K562 (cell line): ENCODE data around the gene TMPRSS5. TPM values are rescaled to one million over a fixed set of nuclear protein-coding genes. Genes with fewer than 3 reads are reported as not detected.

Experiments
- ATF6 ChIP-seq: sonication (generic); formaldehyde crosslinking; IDR thresholded peaks from 2 replicates; pipeline ENCODE4 v1.4.0; 2020; ENCODE audit warnings: mild to moderate bottlenecking, missing genetic modification reagents
- E2F4 ChIP-seq: sonication (generic); formaldehyde crosslinking; IDR thresholded peaks from 2 replicates; pipeline ENCODE4 v1.8.0; 2022; ENCODE audit warnings: mild to moderate bottlenecking, low read depth, missing genetic modification reagents
- LARP7 ChIP-seq: fragments of 450-650 bp; IDR thresholded peaks from 2 replicates; pipeline ENCODE4 v1.6.1; 2016
- MAX ChIP-seq: sonication (generic); formaldehyde crosslinking; IDR thresholded peaks from 2 replicates; pipeline ENCODE4 v1.9.0; 2022; ENCODE audit warnings: mild to moderate bottlenecking, missing genetic modification reagents
- MXD1 ChIP-seq: fragments of 250-450 bp; sonication (Bioruptor Pico); IDR thresholded peaks from 2 replicates; pipeline ENCODE4 v1.8.0; 2021; ENCODE audit warnings: borderline replicate concordance, mild to moderate bottlenecking, moderate library complexity; ENCODE audit not compliant: poor library complexity, severe bottlenecking
- NRF1 ChIP-seq, 2 experiments: fragments of 450-650 bp; IDR thresholded peaks in 1 of 2; conservative IDR thresholded peaks in 1 of 2; 2 replicates each; pipeline ENCODE4 v1.6.1; 2014; ENCODE audit warnings: mild to moderate bottlenecking in 2 of 2
- PHB ChIP-seq: fragments of 250-450 bp; sonication (Bioruptor Pico); IDR thresholded peaks from 2 replicates; pipeline ENCODE4 v1.5.0; 2021
- POLR2B ChIP-seq: fragments of 450-650 bp; IDR thresholded peaks from 2 replicates; pipeline ENCODE4 v1.6.1; 2018; ENCODE audit warnings: low read depth; ENCODE audit not compliant: partially characterized antibody
- POLR3G ChIP-seq: IDR thresholded peaks from 2 replicates; pipeline ENCODE4 v1.6.1; 2011; ENCODE audit not compliant: insufficient read length, insufficient replicate concordance; ENCODE audit errors: extremely low read depth
- SMAD4 ChIP-seq: fragments of 250-450 bp; sonication (Bioruptor Pico); conservative IDR thresholded peaks from 2 replicates; pipeline ENCODE4 v1.8.0; 2021; ENCODE audit warnings: inconsistent platforms, mild to moderate bottlenecking, moderate library complexity
- TEAD1 ChIP-seq, 2 experiments: fragments of 450-650 bp in 1 of 2; sonication (generic) in 1 of 2; formaldehyde crosslinking; IDR thresholded peaks; 2 replicates each; pipeline versions ENCODE4 v1.4.0 to v1.8.0; 2020 to 2022; ENCODE audit warnings: mild to moderate bottlenecking in 2 of 2, missing genetic modification reagents in 1 of 2
- TFE3 ChIP-seq: fragments of 450-650 bp; formaldehyde crosslinking; IDR thresholded peaks from 2 replicates; pipeline ENCODE4 v1.4.0; 2020; ENCODE audit warnings: mild to moderate bottlenecking, mixed read lengths
- THAP12 ChIP-seq: fragments of 250-450 bp; sonication (Bioruptor Pico); IDR thresholded peaks from 2 replicates; pipeline ENCODE4 v1.9.0; 2021; ENCODE audit warnings: mild to moderate bottlenecking, inconsistent platforms
- THAP7 ChIP-seq: fragments of 250-450 bp; sonication (Bioruptor Pico); IDR thresholded peaks from 2 replicates; pipeline ENCODE4 v1.5.0; 2021
- ZNF253 ChIP-seq: fragments of 250-450 bp; sonication (Bioruptor Pico); conservative IDR thresholded peaks from 2 replicates; pipeline ENCODE4 v1.6.1; 2021; ENCODE audit warnings: mild to moderate bottlenecking
- ZNF354B ChIP-seq: fragments of 250-450 bp; sonication (Bioruptor Pico); IDR thresholded peaks from 2 replicates; pipeline ENCODE4 v1.4.0; 2020
- polyA plus RNA-seq, 8 experiments: library from polyadenylated mRNA; depleted of rRNA in 4 of 8; stranded (reverse) in 5 of 8; unstranded in 3 of 8; fragments of >200 nt; fragmentation: Nextera tagmentation in 2 of 8; fragmentation: Illumina TruSeq in 1 of 8; extraction: Ambion mirVana in 2 of 8; extraction: Trizol in 1 of 8; gene quantifications; 2 replicates each; pipeline versions ENCODE4 v1.2.1 to v1.2.3, GENCODE V29; 2011 to 2014; ENCODE audit warnings: inconsistent platforms in 1 of 8, missing spikeins in 1 of 8
- total RNA-seq, 7 experiments: library from RNA; depleted of rRNA in 6 of 7; stranded (reverse); fragments of >200 nt in 6 of 7; fragmentation: Illumina TruSeq in 2 of 7; extraction: Trizol in 2 of 7; gene quantifications; 2 replicates each; pipeline versions ENCODE4 v1.2.1 to v1.2.3, GENCODE V29; 2011 to 2021; ENCODE audit warnings: low replicate concordance in 1 of 7

TMPRSS5 gene
- total and polyA plus RNA-seq, 9 of the 15 experiments (the other 6 are each of a cell fraction or from before 2014, with no cell fraction given), result 0.07 to 0.49 (median 0.17) TPM; not detected in 1

GRCh38 chr11:113690619-113691569 is 15.2 kb downstream of the TMPRSS5 start (continued):
- TF ChIP-seq MXD1 (CRISPR knock-in tag) (no peak), THAP7 (CRISPR knock-in tag) (no peak), ATF6 (0 out of 2 replicates have a peak, but pooled peaks have one; percentile 35), MAX (CRISPR knock-in tag) (peak; percentile 96), NRF1 (conservative IDR thresholded peaks at IDR 0.05 in 1 of 2, IDR thresholded peaks at IDR 0.05 in 1 of 2) (peak; percentile 24 to 30; a peak in 1 of 4 replicates), ZNF253 (CRISPR knock-in tag) (no peak), POLR3G (no peak), TEAD1 (CRISPR knock-in tag; IDR thresholded peaks at IDR 0.05) (peak in 1 of 2 experiments; percentile 61; a peak in 2 of 4 replicates), TFE3 (no peak), E2F4 (CRISPR knock-in tag) (no peak), SMAD4 (CRISPR knock-in tag) (peak; percentile 91), PHB (CRISPR knock-in tag) (no peak), ZNF354B (CRISPR knock-in tag) (no peak), LARP7 (no peak), THAP12 (CRISPR knock-in tag) (no peak), POLR2B (no peak)
